NK-92 treated with Interleukin-12 subunit alpha and Interleukin-12 subunit beta, amount 100 ng/mL, for 24 hours (cell line): ENCODE measurements around the gene SENP3.

Experiments
- DNase-seq: peaks from one replicate; lab custom pipeline; 2025; lab: John Stamatoyannopoulos, UW

SENP3 gene

GRCh38 chr17:7556627-7557026 is 5.1 kb upstream of the SENP3 start:
- no peak for DNase-seq

GRCh38 chr17:7557147-7557764 is 4.5 kb upstream of the SENP3 start:
- no peak for DNase-seq

- no peak for DNase-seq
Observed at GRCh38 chr17:7557775-7558543, 3.8 kb upstream of the SENP3 start.

- no peak for DNase-seq
Observed at GRCh38 chr17:7558544-7559319, 3.0 kb upstream of the SENP3 start, which contains the start of gene TNFSF13. TSS of gene TNFSF13 (plus strand) at chr17:7558750. CDS start at chr17:7559040, 290 bp downstream.

- DNase-seq: no peak
Observed at GRCh38 chr17:7559320-7560171, 2.2 kb upstream of the SENP3 start.

- DNase-seq: no peak
Observed at GRCh38 chr17:7560172-7561027, 1.3 kb upstream of the SENP3 start.

- DNase-seq: peak; percentile 69
Observed at GRCh38 chr17:7561028-7561575, 617 bp upstream of the SENP3 start.

GRCh38 chr17:7562208-7562605 is 488 bp downstream of the SENP3 start:
- DNase-seq: no peak

GRCh38 chr17:7563115-7563869 is 1.6 kb downstream of the SENP3 start:
- DNase-seq: no peak

GRCh38 chr17:7569571-7569970 is 7.9 kb downstream of the SENP3 start:
- no peak for DNase-seq

GRCh38 chr17:7570351-7570750 is 8.6 kb downstream of the SENP3 start:
- no peak for DNase-seq

- DNase-seq: no peak
Observed at GRCh38 chr17:7572338-7572587, 10.5 kb downstream of the SENP3 start.

- peak; percentile 91 for DNase-seq
Observed at GRCh38 chr17:7572588-7573323, 11.0 kb downstream of the SENP3 start.

- peak; percentile 89 for DNase-seq
Observed at GRCh38 chr17:7573324-7574080, 11.8 kb downstream of the SENP3 start.

- DNase-seq: no peak
Observed at GRCh38 chr17:7574176-7574953, 12.6 kb downstream of the SENP3 start.

- DNase-seq: no peak
Observed at GRCh38 chr17:7575481-7575883, 13.8 kb downstream of the SENP3 start.

GRCh38 chr17:7575959-7576358 is 14.2 kb downstream of the SENP3 start:
- DNase-seq: no peak

- no peak for DNase-seq
Observed at GRCh38 chr17:7576432-7576937, 14.8 kb downstream of the SENP3 start.
